Mesothelial cell of epicardium (in vitro differentiated cells): Measurements from ENCODE around the gene SULT1A2. TPM values are rescaled to one million over a fixed set of nuclear protein-coding genes. Genes with fewer than 3 reads are reported as not detected.
A peak's percentile ranks its signal among the peaks of the same experiment; 100 is the strongest.
"Not testable (repeated sequence)": the region's sequence is repeated elsewhere in the genome, so short reads cannot be mapped to it uniquely, and the experiment has no call there.

ENCODE experiments used
- DNase-seq, 2 experiments: peaks; one replicate each; pipeline ENCODE4 v3.0.0; 2021; ENCODE audit warnings: low spot score in 2 of 2; ENCODE audit not compliant: unreplicated experiment in 2 of 2
- H3K27ac Mint-ChIP-seq: 2 replicates; pipeline ENCODE4 v1.8.0; 2021; ENCODE audit warnings: mixed read lengths
- H3K27me3 Mint-ChIP-seq: 2 replicates; pipeline ENCODE4 v1.8.0; 2021; ENCODE audit warnings: low read depth, mixed read lengths
- H3K36me3 Mint-ChIP-seq: 2 replicates; pipeline ENCODE4 v1.8.0; 2021; ENCODE audit warnings: mixed read lengths
- H3K4me1 Mint-ChIP-seq: 2 replicates; pipeline ENCODE4 v1.8.0; 2021; ENCODE audit warnings: mixed read lengths
- H3K4me3 Mint-ChIP-seq: 2 replicates; pipeline ENCODE4 v1.8.0; 2021; ENCODE audit warnings: mild to moderate bottlenecking, moderate library complexity, mixed read lengths
- H3K9me3 Mint-ChIP-seq: 2 replicates; pipeline ENCODE4 v1.8.0; 2021; ENCODE audit warnings: mixed read lengths
- CTCF ChIP-seq: fragments of 200-600 bp; sonication (generic); IDR thresholded peaks from one replicate; pipeline ENCODE4 v1.5.0; 2021; ENCODE audit warnings: antibody characterized with exemption; ENCODE audit not compliant: unreplicated experiment
- total RNA-seq: library from RNA; stranded (reverse); gene quantifications from 3 replicates; pipeline ENCODE4 v1.2.1, GENCODE V29; 2021

SULT1A2 gene
- total RNA-seq, 1 donor from 2014 or later: 0.98 TPM

DNA sequence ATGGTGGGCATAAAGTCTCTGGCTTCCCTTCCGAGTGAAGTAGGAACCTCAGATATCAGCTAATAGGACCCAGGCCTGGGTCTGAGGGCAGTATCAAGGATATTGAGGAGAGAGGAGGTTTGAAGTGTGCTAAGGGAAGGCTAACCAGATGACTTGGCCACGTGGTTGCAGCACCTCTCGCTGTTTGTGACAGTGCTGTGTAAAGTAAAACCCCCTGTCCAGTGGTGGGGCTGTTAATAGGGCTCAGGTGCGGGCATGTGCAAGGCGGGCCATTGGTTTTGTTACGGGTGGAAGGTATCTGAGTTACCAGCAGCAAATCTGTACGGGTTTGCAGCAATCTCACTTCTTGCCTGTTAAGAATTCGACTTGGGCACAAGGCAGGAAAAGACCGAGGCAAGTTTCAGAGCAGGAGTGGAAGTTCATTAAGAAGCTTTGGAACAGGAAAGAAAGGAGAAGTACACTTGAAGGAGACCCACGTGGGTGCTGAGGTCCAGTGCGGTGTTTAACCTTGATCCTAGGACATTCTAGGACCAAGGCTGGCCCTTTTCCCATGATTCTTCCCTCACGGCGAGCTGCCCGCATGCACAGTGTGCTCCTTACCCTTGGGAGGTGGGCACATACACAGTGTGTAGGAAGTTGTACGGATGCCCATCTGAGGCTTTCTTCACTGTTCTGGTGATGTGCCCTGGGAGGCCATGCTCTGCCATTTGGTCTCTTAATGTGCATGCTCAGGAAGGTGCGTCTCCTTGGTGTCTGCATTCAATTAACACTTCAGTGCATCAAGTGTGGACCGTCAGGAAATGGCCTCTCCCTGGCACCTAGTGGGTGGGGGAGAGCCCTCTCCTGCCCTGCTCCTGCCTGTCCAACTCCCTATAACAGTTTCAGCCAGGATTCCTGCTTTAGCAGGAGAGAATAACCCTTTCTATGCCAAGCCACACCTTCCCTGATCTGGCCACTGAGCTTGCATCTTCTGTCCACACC, 22.8 kb downstream of the SULT1A2 start:
- peaks cover 24% of the 10 kb centered on the region for H3K4me1 Mint-ChIP-seq
- H3K4me3 Mint-ChIP-seq: no peak overlapping the region
- H3K27me3 Mint-ChIP-seq: no peaks in the 10 kb centered on the region
- TF ChIP-seq CTCF: no peak
- peak overlapping the region; percentile 87 for H3K27ac Mint-ChIP-seq
- H3K36me3 Mint-ChIP-seq: peaks cover 11% of the 10 kb centered on the region
- H3K9me3 Mint-ChIP-seq: no peaks in the 10 kb centered on the region
- no peak for DNase-seq

DNA sequence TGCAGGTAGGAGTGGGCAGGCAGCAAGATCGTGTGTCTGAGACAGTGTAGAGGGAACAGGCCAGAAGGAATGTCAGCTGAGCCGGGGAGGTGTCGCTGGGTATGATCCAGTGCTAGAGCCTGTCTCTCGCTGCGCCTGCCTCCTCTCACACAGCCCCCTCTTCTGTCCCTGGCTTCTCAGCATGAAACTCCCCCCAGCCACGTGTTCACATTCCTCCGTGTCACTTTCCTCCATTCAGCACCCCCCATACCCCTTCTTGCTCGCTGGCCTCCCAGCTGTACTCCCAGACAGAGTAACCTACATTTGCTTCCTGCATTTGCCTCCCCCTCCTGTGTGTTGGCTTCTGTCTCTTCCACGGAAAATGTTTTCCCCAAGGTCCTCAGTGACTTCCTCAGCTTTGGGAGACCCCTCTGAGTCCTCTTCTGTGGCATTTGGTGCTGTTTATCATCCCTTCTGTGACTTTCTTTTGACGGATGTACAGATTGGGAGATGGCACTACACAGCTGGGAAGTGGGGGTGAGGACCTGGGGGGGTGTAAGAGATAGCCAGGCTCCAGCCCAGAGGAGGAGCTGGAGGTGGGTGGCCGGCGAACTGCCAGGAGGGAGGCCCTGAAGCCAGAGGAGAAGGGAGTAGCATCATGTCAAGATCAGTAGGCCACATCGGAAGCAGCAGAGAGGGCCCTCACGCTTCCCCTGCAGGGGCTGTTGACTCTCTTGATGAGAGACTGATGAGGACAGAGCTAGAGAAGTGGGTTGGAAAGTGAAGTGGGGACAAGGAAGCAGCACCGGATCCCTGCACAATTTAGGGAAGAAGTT, 23.9 kb downstream of the SULT1A2 start:
- TF ChIP-seq CTCF: no peak
- Mint-ChIP-seq H3K9me3 (no peaks in the 10 kb centered on the region), H3K36me3 (peaks cover 10% of the 10 kb centered on the region), H3K4me1 (peaks cover 24% of the 10 kb centered on the region), H3K27me3 (no peaks in the 10 kb centered on the region), H3K4me3 (peak overlapping the region; percentile 24), H3K27ac (peak overlapping the region; percentile 87)
- peak; percentile 37 to 70 for DNase-seq

GRCh38 chr16:28569968-28570752, 26.7 kb downstream of the SULT1A2 start:
- H3K4me3 Mint-ChIP-seq: no peak overlapping the region
- peaks cover 24% of the 10 kb centered on the region for H3K4me1 Mint-ChIP-seq
- no peaks in the 10 kb centered on the region for H3K27me3 Mint-ChIP-seq
- peaks cover 21% of the 10 kb centered on the region for H3K36me3 Mint-ChIP-seq
- peaks cover 12% of the 10 kb centered on the region for H3K9me3 Mint-ChIP-seq
- H3K27ac Mint-ChIP-seq: no peak overlapping the region
- DNase-seq: no peak
- TF ChIP-seq CTCF: no peak

DNA sequence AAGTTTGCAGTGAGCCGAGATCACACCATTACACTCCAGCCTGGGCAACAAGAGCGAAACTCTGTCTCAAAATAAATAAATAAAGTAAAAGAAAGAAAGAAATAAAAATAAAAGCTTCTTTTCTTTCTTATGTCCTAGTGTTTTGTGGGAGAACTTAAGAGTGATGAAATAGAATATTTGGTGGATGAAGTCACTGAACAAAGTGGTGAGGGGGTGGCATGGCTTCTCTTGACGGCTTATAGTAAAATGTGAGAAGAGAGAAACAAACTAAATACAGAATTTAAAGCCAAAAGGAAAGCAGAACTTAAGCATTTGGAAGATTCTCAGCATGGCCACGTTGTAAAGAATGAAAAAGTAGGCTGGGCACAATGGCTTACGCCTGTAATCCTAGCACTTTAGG, 27.8 kb downstream of the SULT1A2 start:
- Mint-ChIP-seq H3K27ac (no peak overlapping the region), H3K36me3 (peaks cover 22% of the 10 kb centered on the region), H3K4me3 (no peak overlapping the region), H3K4me1 (peaks cover 24% of the 10 kb centered on the region), H3K9me3 (peaks cover 12% of the 10 kb centered on the region), H3K27me3 (no peaks in the 10 kb centered on the region)
- DNase-seq: no peak
- TF ChIP-seq CTCF: no peak

DNA sequence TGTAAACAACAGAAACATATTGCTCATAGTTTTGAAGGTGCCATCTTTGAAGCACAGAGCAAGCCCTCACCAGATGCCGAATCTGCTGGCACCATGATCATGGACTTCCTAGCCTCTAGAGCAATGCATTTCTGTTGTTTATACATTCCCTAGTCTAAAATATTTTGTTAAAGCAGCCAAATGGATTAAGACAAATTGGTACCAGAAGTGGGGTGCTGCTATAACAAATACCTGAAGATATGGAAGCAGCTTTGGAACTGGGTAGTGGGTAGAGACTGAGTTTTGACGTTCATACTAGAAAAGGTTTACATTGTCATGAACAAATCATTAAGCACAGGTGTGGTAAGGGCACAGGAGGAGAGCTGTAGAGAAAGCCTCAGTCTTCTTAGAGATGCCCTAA, 29.6 kb downstream of the SULT1A2 start:
- no peak for DNase-seq
- peaks cover 7% of the 10 kb centered on the region for H3K4me1 Mint-ChIP-seq
- peaks cover 12% of the 10 kb centered on the region for H3K9me3 Mint-ChIP-seq
- H3K36me3 Mint-ChIP-seq: peaks cover 22% of the 10 kb centered on the region
- no peaks in the 10 kb centered on the region for H3K27me3 Mint-ChIP-seq
- no peak for TF ChIP-seq CTCF
- no peak overlapping the region for H3K4me3 Mint-ChIP-seq
- H3K27ac Mint-ChIP-seq: no peak overlapping the region

GRCh38 chr16:28566233-28566925, 30.5 kb downstream of the SULT1A2 start:
- not testable (repeated sequence) for DNase-seq, H3K27me3 Mint-ChIP-seq, H3K4me1 Mint-ChIP-seq, H3K4me3 Mint-ChIP-seq, H3K27ac Mint-ChIP-seq
- Mint-ChIP-seq H3K36me3 (peaks cover 24% of the 10 kb centered on the region), H3K9me3 (peaks cover 12% of the 10 kb centered on the region)
